ENCODE measurements around the gene C4BPB. TPM values are rescaled to one million over a fixed set of nuclear protein-coding genes. Genes with fewer than 3 reads are reported as not detected.

The C4BPB gene
- total RNA-seq, 1 donor from 2014 or later, result not detected

GRCh38 chr1:207047505-207047904 lies 41.2 kb upstream of the C4BPB start:
- intact Hi-C loops (cut with DNase I), result no loop called here
- H3K27ac ChIP-seq, result no peak overlapping the region
- H3K27me3 ChIP-seq, result no peaks in the 10 kb centered on the region
- H3K4me1 ChIP-seq, result peaks cover 57% of the 10 kb centered on the region
- no peak overlapping the region for H3K4me3 ChIP-seq
- DNase-seq (ENCODE audit: extremely low spot score in 2 of 2), result no peak
- H3K9me3 ChIP-seq, result no peaks in the 10 kb centered on the region
- H3K36me3 ChIP-seq, result peaks cover 0 to 12% of the 10 kb centered on the region in 2 donors
- no peak for TF ChIP-seq POLR2AphosphoS5 (IDR thresholded peaks at IDR 0.05; ENCODE audit: insufficient read depth in 1 of 2, low read depth in 1 of 2)
- TF ChIP-seq POLR2A (IDR thresholded peaks at IDR 0.05), result no peak
- TF ChIP-seq CTCF (IDR thresholded peaks at IDR 0.05), result no peak

- intact Hi-C loops (cut with DNase I), result no loop called here
- H3K4me1 ChIP-seq, result peaks cover 59% of the 10 kb centered on the region
- no peak for DNase-seq (ENCODE audit: extremely low spot score in 2 of 2)
- no peaks in the 10 kb centered on the region for H3K27me3 ChIP-seq
- no peak for TF ChIP-seq CTCF (IDR thresholded peaks at IDR 0.05)
- no peak for TF ChIP-seq POLR2A (IDR thresholded peaks at IDR 0.05)
- no peak for TF ChIP-seq POLR2AphosphoS5 (IDR thresholded peaks at IDR 0.05; ENCODE audit: insufficient read depth in 1 of 2, low read depth in 1 of 2)
- H3K9me3 ChIP-seq, result no peaks in the 10 kb centered on the region
- no peak overlapping the region for H3K27ac ChIP-seq
- H3K36me3 ChIP-seq, result peaks cover 0 to 12% of the 10 kb centered on the region in 2 donors
- no peak overlapping the region for H3K4me3 ChIP-seq
These were observed 40.6 kb upstream of the C4BPB start for GRCh38 chr1:207048041-207048440.

GRCh38 chr1:207049054-207049453 lies 39.6 kb upstream of the C4BPB start:
- TF ChIP-seq POLR2A (IDR thresholded peaks at IDR 0.05), result no peak
- TF ChIP-seq CTCF (IDR thresholded peaks at IDR 0.05), result no peak
- TF ChIP-seq POLR2AphosphoS5 (IDR thresholded peaks at IDR 0.05; ENCODE audit: insufficient read depth in 1 of 2, low read depth in 1 of 2), result no peak
- intact Hi-C loops (cut with DNase I), result no loop called here
- DNase-seq (ENCODE audit: extremely low spot score in 2 of 2), result no peak
- H3K9me3 ChIP-seq, result no peaks in the 10 kb centered on the region
- no peaks in the 10 kb centered on the region for H3K27me3 ChIP-seq
- peaks cover 0 to 12% of the 10 kb centered on the region in 2 donors for H3K36me3 ChIP-seq
- H3K27ac ChIP-seq, result no peak overlapping the region
- H3K4me1 ChIP-seq, result peaks cover 59% of the 10 kb centered on the region
- H3K4me3 ChIP-seq, result no peak overlapping the region

- H3K9me3 ChIP-seq, result no peaks in the 10 kb centered on the region
- H3K27me3 ChIP-seq, result no peaks in the 10 kb centered on the region
- peaks cover 0 to 12% of the 10 kb centered on the region in 2 donors for H3K36me3 ChIP-seq
- peak overlapping the region; percentile 92 for H3K27ac ChIP-seq
- H3K4me3 ChIP-seq, result peak overlapping the region in 1 of 2 donors; percentile 79
- no peak for DNase-seq (ENCODE audit: extremely low spot score in 2 of 2)
- intact Hi-C loops (cut with DNase I), result no loop called here
- TF ChIP-seq POLR2AphosphoS5 (IDR thresholded peaks at IDR 0.05; ENCODE audit: insufficient read depth in 1 of 2, low read depth in 1 of 2), result no peak
- TF ChIP-seq CTCF (IDR thresholded peaks at IDR 0.05), result no peak
- no peak for TF ChIP-seq POLR2A (IDR thresholded peaks at IDR 0.05)
- H3K4me1 ChIP-seq, result peaks cover 59% of the 10 kb centered on the region
These were observed 39.1 kb upstream of the C4BPB start for GRCh38 chr1:207049514-207049913.

GRCh38 chr1:207049974-207050391 lies 38.7 kb upstream of the C4BPB start:
- no peak for TF ChIP-seq POLR2A (IDR thresholded peaks at IDR 0.05)
- TF ChIP-seq POLR2AphosphoS5 (IDR thresholded peaks at IDR 0.05; ENCODE audit: insufficient read depth in 1 of 2, low read depth in 1 of 2), result no peak
- peak; percentile 67 to 75 (median 72) for TF ChIP-seq CTCF (IDR thresholded peaks at IDR 0.05)
- no peaks in the 10 kb centered on the region for H3K27me3 ChIP-seq
- peak overlapping the region; percentile 79 to 97 for H3K4me3 ChIP-seq
- H3K27ac ChIP-seq, result peak overlapping the region; percentile 92
- H3K36me3 ChIP-seq, result peaks cover 0 to 12% of the 10 kb centered on the region in 2 donors
- no peaks in the 10 kb centered on the region for H3K9me3 ChIP-seq
- DNase-seq (ENCODE audit: extremely low spot score in 2 of 2), result no peak
- intact Hi-C loops (cut with DNase I), result no loop called here
- peaks cover 59% of the 10 kb centered on the region for H3K4me1 ChIP-seq
